ENCODE data around the gene SH3GLB1. TPM values are rescaled to one million over a fixed set of nuclear protein-coding genes. Genes with fewer than 3 reads are reported as not detected.

The SH3GLB1 gene
- total RNA-seq, 1 donor, result 53.9 TPM

- Histone ChIP-seq H4K20me1 (ENCODE audit: insufficient read depth, low read length) (no peaks in the 10 kb centered on the region), H3K4me3 (ENCODE audit: insufficient read depth, low read length) (no peak overlapping the region), H3K9me3 (ENCODE audit: low read depth, low read length) (no peaks in the 10 kb centered on the region), H3K27ac (ENCODE audit: low read depth, low read length) (no peak overlapping the region), H3K36me3 (ENCODE audit: insufficient read depth, low read length) (no peaks in the 10 kb centered on the region), H3K79me2 (ENCODE audit: insufficient read depth, low read length) (no peaks in the 10 kb centered on the region), H3K4me2 (ENCODE audit: insufficient read depth, low read length) (no peak overlapping the region), H3K27me3 (ENCODE audit: insufficient read depth, low read length) (peaks cover 10% of the 10 kb centered on the region), H2AFZ (ENCODE audit: low read length) (no peak overlapping the region), H3K4me1 (ENCODE audit: insufficient read depth, low read length) (no peaks in the 10 kb centered on the region)
- no peak for DNase-seq (ENCODE audit: insufficient read length, low spot score, missing footprints)
- no peak for TF ChIP-seq CTCF (IDR thresholded peaks at IDR 0.05; ENCODE audit: extremely low read depth, low read depth, low read length)
Measured at GRCh38 chr1:86764523-86764922, 60.1 kb downstream of the SH3GLB1 start.

GRCh38 chr1:86765073-86765472 is 60.7 kb downstream of the SH3GLB1 start:
- Histone ChIP-seq H4K20me1 (ENCODE audit: insufficient read depth, low read length) (no peaks in the 10 kb centered on the region), H3K36me3 (ENCODE audit: insufficient read depth, low read length) (no peaks in the 10 kb centered on the region), H3K27me3 (ENCODE audit: insufficient read depth, low read length) (peaks cover 10% of the 10 kb centered on the region), H3K27ac (ENCODE audit: low read depth, low read length) (no peak overlapping the region), H3K9me3 (ENCODE audit: low read depth, low read length) (no peaks in the 10 kb centered on the region), H2AFZ (ENCODE audit: low read length) (no peak overlapping the region), H3K4me2 (ENCODE audit: insufficient read depth, low read length) (no peak overlapping the region), H3K79me2 (ENCODE audit: insufficient read depth, low read length) (no peaks in the 10 kb centered on the region), H3K4me1 (ENCODE audit: insufficient read depth, low read length) (no peaks in the 10 kb centered on the region), H3K4me3 (ENCODE audit: insufficient read depth, low read length) (no peak overlapping the region)
- no peak for DNase-seq (ENCODE audit: insufficient read length, low spot score, missing footprints)
- TF ChIP-seq CTCF (IDR thresholded peaks at IDR 0.05; ENCODE audit: extremely low read depth, low read depth, low read length), result no peak

GRCh38 chr1:86765674-86766073 is 61.3 kb downstream of the SH3GLB1 start:
- no peaks in the 10 kb centered on the region for H3K4me1 ChIP-seq (ENCODE audit: insufficient read depth, low read length)
- H3K9me3 ChIP-seq (ENCODE audit: low read depth, low read length), result no peaks in the 10 kb centered on the region
- no peak overlapping the region for H3K4me3 ChIP-seq (ENCODE audit: insufficient read depth, low read length)
- H4K20me1 ChIP-seq (ENCODE audit: insufficient read depth, low read length), result no peaks in the 10 kb centered on the region
- H3K27ac ChIP-seq (ENCODE audit: low read depth, low read length), result no peak overlapping the region
- H2AFZ ChIP-seq (ENCODE audit: low read length), result no peak overlapping the region
- no peak for TF ChIP-seq CTCF (IDR thresholded peaks at IDR 0.05; ENCODE audit: extremely low read depth, low read depth, low read length)
- DNase-seq (ENCODE audit: insufficient read length, low spot score, missing footprints), result no peak
- H3K27me3 ChIP-seq (ENCODE audit: insufficient read depth, low read length), result peaks cover 10% of the 10 kb centered on the region
- no peaks in the 10 kb centered on the region for H3K79me2 ChIP-seq (ENCODE audit: insufficient read depth, low read length)
- H3K4me2 ChIP-seq (ENCODE audit: insufficient read depth, low read length), result no peak overlapping the region
- H3K36me3 ChIP-seq (ENCODE audit: insufficient read depth, low read length), result no peaks in the 10 kb centered on the region

- Histone ChIP-seq H3K27ac (ENCODE audit: low read depth, low read length) (no peak overlapping the region), H4K20me1 (ENCODE audit: insufficient read depth, low read length) (no peaks in the 10 kb centered on the region), H2AFZ (ENCODE audit: low read length) (no peak overlapping the region), H3K4me2 (ENCODE audit: insufficient read depth, low read length) (no peak overlapping the region), H3K4me1 (ENCODE audit: insufficient read depth, low read length) (peaks cover 7% of the 10 kb centered on the region), H3K36me3 (ENCODE audit: insufficient read depth, low read length) (no peaks in the 10 kb centered on the region), H3K4me3 (ENCODE audit: insufficient read depth, low read length) (no peak overlapping the region), H3K9me3 (ENCODE audit: low read depth, low read length) (no peaks in the 10 kb centered on the region), H3K27me3 (ENCODE audit: insufficient read depth, low read length) (no peaks in the 10 kb centered on the region), H3K79me2 (ENCODE audit: insufficient read depth, low read length) (no peaks in the 10 kb centered on the region)
- DNase-seq (ENCODE audit: insufficient read length, low spot score, missing footprints), result no peak
- TF ChIP-seq CTCF (IDR thresholded peaks at IDR 0.05; ENCODE audit: extremely low read depth, low read depth, low read length), result no peak
Measured at GRCh38 chr1:86768554-86768953, 64.2 kb downstream of the SH3GLB1 start.
